ENCODE results near the gene TXNDC9.
A peak's percentile ranks its signal among the peaks of the same experiment; 100 is the strongest.

The TXNDC9 gene

GRCh38 chr2:99335911-99336803 lies at the start of gene TXNDC9:
TSS of gene TXNDC9 (minus strand) at chr2:99336333. CDS start at chr2:99333210, 3,123 bp downstream.
- in situ Hi-C loops (cut with MboI; ENCODE audit: low pct_unique_long_range_greater_than_20kb, low sequenced_read_pairs, unreplicated experiment) = no loop called here
- TF ChIP-seq CTCF (IDR thresholded peaks at IDR 0.05; ENCODE audit: extremely low read depth, insufficient read depth, missing control alignments) = no peak
- DNase-seq (ENCODE audit: low spot score) = peak; percentile 96

GRCh38 chr2:99382143-99382542 lies 46.0 kb upstream of the TXNDC9 start:
- no peak for DNase-seq (ENCODE audit: low spot score)
- no peak for TF ChIP-seq CTCF (IDR thresholded peaks at IDR 0.05; ENCODE audit: extremely low read depth, insufficient read depth, missing control alignments)
- in situ Hi-C loops (cut with MboI; ENCODE audit: low pct_unique_long_range_greater_than_20kb, low sequenced_read_pairs, unreplicated experiment) = no loop called here

GRCh38 chr2:99380376-99381010 lies 44.4 kb upstream of the TXNDC9 start:
- in situ Hi-C loops (cut with MboI; ENCODE audit: low pct_unique_long_range_greater_than_20kb, low sequenced_read_pairs, unreplicated experiment) = no loop called here
- no peak for TF ChIP-seq CTCF (IDR thresholded peaks at IDR 0.05; ENCODE audit: extremely low read depth, insufficient read depth, missing control alignments)
- no peak for DNase-seq (ENCODE audit: low spot score)

GRCh38 chr2:99377879-99378278 lies 41.7 kb upstream of the TXNDC9 start:
- in situ Hi-C loops (cut with MboI; ENCODE audit: low pct_unique_long_range_greater_than_20kb, low sequenced_read_pairs, unreplicated experiment) = no loop called here
- TF ChIP-seq CTCF (IDR thresholded peaks at IDR 0.05; ENCODE audit: extremely low read depth, insufficient read depth, missing control alignments) = no peak
- peak; percentile 12 for DNase-seq (ENCODE audit: low spot score)

GRCh38 chr2:99376254-99376864 lies 40.2 kb upstream of the TXNDC9 start:
- in situ Hi-C loops (cut with MboI; ENCODE audit: low pct_unique_long_range_greater_than_20kb, low sequenced_read_pairs, unreplicated experiment) = no loop called here
- DNase-seq (ENCODE audit: low spot score) = no peak
- TF ChIP-seq CTCF (IDR thresholded peaks at IDR 0.05; ENCODE audit: extremely low read depth, insufficient read depth, missing control alignments) = no peak

GRCh38 chr2:99374747-99375146 lies 38.6 kb upstream of the TXNDC9 start:
- no peak for DNase-seq (ENCODE audit: low spot score)
- in situ Hi-C loops (cut with MboI; ENCODE audit: low pct_unique_long_range_greater_than_20kb, low sequenced_read_pairs, unreplicated experiment) = no loop called here
- no peak for TF ChIP-seq CTCF (IDR thresholded peaks at IDR 0.05; ENCODE audit: extremely low read depth, insufficient read depth, missing control alignments)
